Panc1 (cell line): ENCODE data around the gene CD8B. TPM values are rescaled to one million over a fixed set of nuclear protein-coding genes. Genes with fewer than 3 reads are reported as not detected.

Source experiments
- ATAC-seq: fragments of 200-7000 bp; cut with Tn5 transposase; 2 replicates; pipeline ENCODE4 v1.9.1; 2020; ENCODE audit warnings: mild to moderate bottlenecking, moderate library complexity
- BruUV-seq: library from RNA; stranded (reverse); fragments of 400-500 nt; replicated peaks from 2 replicates; lab custom pipeline; 2021; lab: Mats Ljungman, UMichigan
- CTCF ChIA-PET: fragments of 300-600 bp; sonication (Branson Sonifier 250); formaldehyde crosslinking; loops from one replicate; lab custom pipeline; 2022; ENCODE audit warnings: antibody characterized with exemption; lab: Charles Lee
- POLR2A ChIA-PET: fragments of 300-600 bp; sonication (Branson Sonifier 250); formaldehyde crosslinking; loops from one replicate; lab custom pipeline; 2022; ENCODE audit warnings: antibody characterized with exemption; lab: Charles Lee
- DNase-seq: peaks from one replicate; pipeline ENCODE4 v3.0.0-alpha.2; 2010; ENCODE audit warnings: low read depth, low spot score
- H3K27ac ChIP-seq: 2 replicates; pipeline ENCODE4 v1.5.1; 2011; ENCODE audit warnings: mild to moderate bottlenecking, low read length, inconsistent platforms
- H3K27me3 ChIP-seq: fragments of 200-500 bp; sonication (Bioruptor generic); 2 replicates; pipeline ENCODE4 v1.6.0; 2014; ENCODE audit warnings: low read length, inconsistent platforms; ENCODE audit not compliant: control insufficient read depth, insufficient read depth
- H3K36me3 ChIP-seq: fragments of 200-500 bp; sonication (Bioruptor generic); 2 replicates; pipeline ENCODE4 v1.5.1; 2014; ENCODE audit warnings: inconsistent platforms, mild to moderate bottlenecking, low read length, moderate library complexity; ENCODE audit not compliant: control insufficient read depth, insufficient read depth
- H3K4me1 ChIP-seq: 2 replicates; pipeline ENCODE4 v1.5.1; 2011; ENCODE audit warnings: inconsistent platforms, mild to moderate bottlenecking, low read length, moderate library complexity; ENCODE audit not compliant: control insufficient read depth, insufficient read depth
- H3K4me3 ChIP-seq, 2 experiments: 2 replicates each; pipeline ENCODE4 v1.5.1; 2011 to 2012; ENCODE audit warnings: low read depth in 2 of 2, low read length in 2 of 2, mild to moderate bottlenecking in 2 of 2, inconsistent platforms in 1 of 2, moderate library complexity in 1 of 2
- H3K9me3 ChIP-seq: fragments of 200-500 bp; sonication (Bioruptor generic); 2 replicates; pipeline ENCODE4 v1.5.1; 2014; ENCODE audit warnings: low read depth, mild to moderate bottlenecking, inconsistent platforms, low read length, moderate library complexity; ENCODE audit not compliant: control insufficient read depth, insufficient read depth
- CTCF ChIP-seq: fragments of 450-650 bp; IDR thresholded peaks from 2 replicates; pipeline ENCODE4 v1.5.1; 2017; ENCODE audit warnings: mild to moderate bottlenecking
- POLR2AphosphoS5 ChIP-seq: IDR thresholded peaks from 2 replicates; pipeline ENCODE4 v1.6.1; 2012; ENCODE audit warnings: mild to moderate bottlenecking, low read depth, low read length, moderate library complexity
- SIN3A ChIP-seq: IDR thresholded peaks from 2 replicates; pipeline ENCODE4 v1.6.1; 2012; ENCODE audit warnings: low read depth, mild to moderate bottlenecking, low read length, moderate library complexity, borderline replicate concordance; ENCODE audit not compliant: insufficient read depth
- TCF7L2 ChIP-seq: IDR thresholded peaks from 2 replicates; pipeline ENCODE4 v1.6.1; 2011; ENCODE audit warnings: mild to moderate bottlenecking, low read depth, low read length, inconsistent platforms
- in situ Hi-C: cut with HindIII; loops from 2 replicates; pipeline ENCODE4 v1.10.0; 2016; ENCODE audit warnings: low sequenced_read_pairs, low pct_unique_long_range_greater_than_20kb
- intact Hi-C: fragments of 100-400 bp; cut with micrococcal nuclease; formaldehyde crosslinking; loops from one replicate; pipeline ENCODE4 v1.10.0; 2022; ENCODE audit not compliant: unreplicated experiment
- total RNA-seq: library from RNA; stranded (reverse); gene quantifications from one replicate; pipeline ENCODE4 v1.2.1, GENCODE V29; 2021; ENCODE audit not compliant: unreplicated experiment
- TF ChIP-seq, protein P1 (sequence below), 2 experiments: IDR thresholded peaks; 2 replicates each; pipeline ENCODE4 v1.6.1; 2011 to 2012; ENCODE audit warnings: low read depth in 2 of 2, control low read depth in 1 of 2, low read length in 1 of 2, mild to moderate bottlenecking in 1 of 2, moderate library complexity in 1 of 2; ENCODE audit not compliant: insufficient read depth in 1 of 2

The CD8B gene
- total RNA-seq, 1 experiment from 2014 or later, result not detected

DNA sequence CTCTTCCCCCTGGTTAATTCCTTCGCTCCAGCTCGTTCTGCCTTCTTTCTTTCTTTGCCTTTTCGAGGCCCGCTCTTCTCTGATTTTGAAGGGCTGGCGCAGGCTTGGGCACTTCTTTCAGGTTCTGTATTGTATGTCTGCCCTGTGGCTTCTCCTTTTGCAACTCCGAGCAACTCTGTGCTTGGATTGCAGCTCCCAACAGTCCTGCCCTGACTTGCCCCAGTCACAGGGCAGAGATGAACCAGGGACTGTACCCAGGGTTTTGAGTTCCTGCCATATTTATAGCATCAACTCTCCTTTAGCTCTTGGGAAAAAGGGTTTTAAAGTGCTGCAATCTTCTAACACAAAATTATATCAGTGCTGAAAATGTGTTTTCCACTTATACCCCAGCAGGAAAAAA lies 39.8 kb downstream of the CD8B start:
- Histone ChIP-seq H3K27me3 (no peaks in the 10 kb centered on the region), H3K36me3 (no peaks in the 10 kb centered on the region), H3K9me3 (peaks cover 6% of the 10 kb centered on the region; the same call in 1 of the 2 replicates), H3K4me3 (no peak overlapping the region), H3K4me1 (no peaks in the 10 kb centered on the region), H3K27ac (no peak overlapping the region)
- BruUV-seq, result no TSS peak
- POLR2A ChIA-PET, result no interaction called here
- ATAC-seq (no peak), DNase-seq (no peak)
- CTCF ChIA-PET, result no interaction called here
- TF ChIP-seq SIN3A (no peak), CTCF (no peak), TCF7L2 (no peak), POLR2AphosphoS5 (no peak)
- TF ChIP-seq, protein P1, sequence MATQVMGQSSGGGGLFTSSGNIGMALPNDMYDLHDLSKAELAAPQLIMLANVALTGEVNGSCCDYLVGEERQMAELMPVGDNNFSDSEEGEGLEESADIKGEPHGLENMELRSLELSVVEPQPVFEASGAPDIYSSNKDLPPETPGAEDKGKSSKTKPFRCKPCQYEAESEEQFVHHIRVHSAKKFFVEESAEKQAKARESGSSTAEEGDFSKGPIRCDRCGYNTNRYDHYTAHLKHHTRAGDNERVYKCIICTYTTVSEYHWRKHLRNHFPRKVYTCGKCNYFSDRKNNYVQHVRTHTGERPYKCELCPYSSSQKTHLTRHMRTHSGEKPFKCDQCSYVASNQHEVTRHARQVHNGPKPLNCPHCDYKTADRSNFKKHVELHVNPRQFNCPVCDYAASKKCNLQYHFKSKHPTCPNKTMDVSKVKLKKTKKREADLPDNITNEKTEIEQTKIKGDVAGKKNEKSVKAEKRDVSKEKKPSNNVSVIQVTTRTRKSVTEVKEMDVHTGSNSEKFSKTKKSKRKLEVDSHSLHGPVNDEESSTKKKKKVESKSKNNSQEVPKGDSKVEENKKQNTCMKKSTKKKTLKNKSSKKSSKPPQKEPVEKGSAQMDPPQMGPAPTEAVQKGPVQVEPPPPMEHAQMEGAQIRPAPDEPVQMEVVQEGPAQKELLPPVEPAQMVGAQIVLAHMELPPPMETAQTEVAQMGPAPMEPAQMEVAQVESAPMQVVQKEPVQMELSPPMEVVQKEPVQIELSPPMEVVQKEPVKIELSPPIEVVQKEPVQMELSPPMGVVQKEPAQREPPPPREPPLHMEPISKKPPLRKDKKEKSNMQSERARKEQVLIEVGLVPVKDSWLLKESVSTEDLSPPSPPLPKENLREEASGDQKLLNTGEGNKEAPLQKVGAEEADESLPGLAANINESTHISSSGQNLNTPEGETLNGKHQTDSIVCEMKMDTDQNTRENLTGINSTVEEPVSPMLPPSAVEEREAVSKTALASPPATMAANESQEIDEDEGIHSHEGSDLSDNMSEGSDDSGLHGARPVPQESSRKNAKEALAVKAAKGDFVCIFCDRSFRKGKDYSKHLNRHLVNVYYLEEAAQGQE (IDR thresholded peaks at IDR 0.05; ENCODE audit: insufficient read depth in 1 of 2, low read depth in 2 of 2, low read length in 1 of 2), result no peak
- in situ Hi-C loops, result no loop called here
- intact Hi-C loops, result no loop called here

DNA sequence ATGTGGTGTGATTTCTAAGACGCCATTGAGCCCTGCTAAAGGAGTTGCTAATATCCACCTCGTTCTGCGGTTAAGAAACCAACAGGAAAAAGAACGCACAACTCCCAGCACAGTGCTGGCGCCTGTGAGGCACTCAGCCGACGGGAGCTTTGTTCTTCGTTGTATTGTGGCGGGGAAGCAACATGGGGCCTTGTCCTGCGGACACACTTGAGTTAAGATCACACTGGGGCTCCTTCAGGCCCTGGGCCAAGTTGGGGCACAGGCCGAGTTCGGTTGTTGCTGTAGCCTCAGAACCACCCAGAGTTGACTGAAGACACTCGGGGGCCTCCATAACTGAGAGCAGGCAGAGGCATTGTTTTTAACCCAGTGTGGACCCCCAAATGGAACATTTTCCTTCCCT lies 40.4 kb downstream of the CD8B start:
- intact Hi-C loops, result no loop called here
- ChIA-PET CTCF (no interaction called here), POLR2A (no interaction called here)
- in situ Hi-C loops, result no loop called here
- no peak overlapping the region for H3K4me3 ChIP-seq
- peaks cover 6% of the 10 kb centered on the region; the same call in 1 of the 2 replicates for H3K9me3 ChIP-seq
- H3K4me1 ChIP-seq, result no peaks in the 10 kb centered on the region
- no peak overlapping the region for H3K27ac ChIP-seq
- ATAC-seq, result no peak
- no peak for DNase-seq
- TF ChIP-seq TCF7L2, result no peak
- TF ChIP-seq SIN3A, result no peak
- TF ChIP-seq CTCF, result no peak
- no peak for TF ChIP-seq POLR2AphosphoS5
- TF ChIP-seq, protein P1 (IDR thresholded peaks at IDR 0.05; ENCODE audit: insufficient read depth in 1 of 2, low read depth in 2 of 2, low read length in 1 of 2), result no peak
- BruUV-seq, result no TSS peak
- no peaks in the 10 kb centered on the region for H3K36me3 ChIP-seq
- no peaks in the 10 kb centered on the region for H3K27me3 ChIP-seq
